NCI-H2107 treated with DMSO at 0.1 percent for 48 hours (cell line): ENCODE results near the gene RPL13A.
"Not testable (repeated sequence)": the region's sequence is repeated elsewhere in the genome, so short reads cannot be mapped to it uniquely, and the experiment has no call there.

Source experiments
- DNase-seq: peaks from one replicate; lab custom pipeline; 2025; ENCODE audit not compliant: unreplicated experiment; lab: John Stamatoyannopoulos, UW

Gene RPL13A

DNA sequence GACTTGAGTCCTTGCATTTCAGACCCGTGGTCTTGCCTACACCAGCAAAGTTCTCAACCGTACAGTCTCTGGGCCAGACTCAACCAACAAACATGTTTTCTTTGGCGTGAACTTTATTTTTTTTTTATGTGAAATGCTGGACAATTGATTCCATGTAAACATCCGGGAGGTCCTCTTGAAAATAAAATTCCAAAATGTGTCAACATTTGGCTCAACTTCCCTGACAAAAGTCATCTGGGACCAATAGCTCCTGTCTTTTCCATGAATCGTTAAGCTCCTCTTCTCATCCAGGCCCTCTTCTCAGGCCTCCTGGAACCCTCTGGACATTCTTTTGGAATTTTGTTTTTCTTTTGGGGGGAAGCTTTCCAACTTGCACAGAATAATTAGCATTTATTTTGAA is 31.6 kb upstream of the RPL13A start:
- DNase-seq, result no peak

DNA sequence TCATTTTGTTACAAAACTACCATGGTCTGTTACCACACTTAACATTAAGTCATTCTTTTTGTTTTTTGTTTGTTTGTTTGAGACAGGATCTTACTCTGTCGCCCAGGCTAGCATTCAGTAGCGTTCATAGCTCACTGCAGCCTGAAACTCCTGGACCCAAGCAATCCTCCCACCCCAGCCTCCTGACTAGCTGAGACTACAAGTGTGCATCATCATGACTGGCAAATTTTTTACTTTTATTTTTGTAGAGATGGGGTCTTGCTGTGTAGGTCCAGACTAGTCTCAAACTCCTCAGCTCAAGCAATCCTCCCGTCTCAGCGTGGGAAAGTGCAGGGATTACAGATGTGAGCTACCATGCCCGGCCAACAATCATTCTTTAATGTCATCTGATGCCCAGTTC is 31.1 kb upstream of the RPL13A start:
- DNase-seq, result no peak

DNA sequence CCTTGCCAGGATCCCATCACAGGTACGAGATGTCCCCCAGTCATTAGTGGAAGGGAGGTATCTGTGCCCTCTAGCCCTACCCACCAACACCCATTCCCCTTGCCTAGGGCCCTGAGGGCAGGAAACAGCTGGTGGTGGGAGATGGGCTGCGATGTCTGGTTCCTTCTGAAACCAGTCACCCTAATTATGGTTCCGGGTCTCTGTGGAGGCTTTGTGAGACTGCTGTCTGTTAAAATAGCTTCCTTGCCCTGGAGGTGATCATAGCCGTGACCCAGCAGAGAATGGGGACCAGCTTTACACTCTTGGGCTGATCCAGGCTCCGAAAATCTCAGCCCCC is 28.9 kb upstream of the RPL13A start:
- no peak for DNase-seq

DNA sequence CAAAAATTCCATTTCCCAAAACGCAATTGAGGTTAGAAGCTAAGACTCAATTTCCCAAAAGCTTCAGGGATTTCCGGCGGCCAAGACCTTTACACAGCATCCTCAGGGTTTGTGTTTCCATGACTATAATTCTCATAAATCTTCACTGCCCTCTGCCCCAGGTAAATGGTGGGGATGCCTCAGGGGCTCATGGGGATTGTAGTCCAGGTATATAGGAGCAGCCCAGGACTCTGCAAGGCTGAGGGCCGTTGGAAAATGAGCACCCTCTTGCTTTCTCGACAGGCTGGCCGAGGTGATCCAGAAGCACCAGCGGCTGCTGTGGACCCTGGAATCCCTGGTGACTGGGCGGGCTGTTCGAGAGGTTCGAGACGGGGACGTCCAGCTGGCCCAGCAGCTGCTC is 28.0 kb upstream of the RPL13A start:
- DNase-seq, result no peak

DNA sequence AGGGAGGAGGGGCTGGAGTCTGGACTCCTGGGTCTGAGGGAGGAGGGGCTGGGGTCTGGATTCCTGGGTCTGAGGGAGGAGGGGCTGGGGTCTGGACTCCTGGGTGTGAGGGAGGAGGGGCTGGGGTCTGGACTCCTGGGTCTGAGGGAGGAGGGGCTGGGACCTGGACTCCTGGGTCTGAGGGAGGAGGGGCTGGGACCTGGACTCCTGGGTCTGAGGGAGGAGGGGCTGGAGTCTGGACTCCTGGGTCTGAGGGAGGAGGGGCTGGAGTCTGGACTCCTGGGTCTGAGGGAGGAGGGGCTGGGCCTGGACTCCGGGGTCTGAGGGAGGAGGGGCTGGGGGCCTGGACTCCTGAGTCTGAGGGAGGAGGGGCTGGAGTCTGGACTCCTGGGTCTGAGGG is 26.3 kb upstream of the RPL13A start:
- not testable (repeated sequence) for DNase-seq

DNA sequence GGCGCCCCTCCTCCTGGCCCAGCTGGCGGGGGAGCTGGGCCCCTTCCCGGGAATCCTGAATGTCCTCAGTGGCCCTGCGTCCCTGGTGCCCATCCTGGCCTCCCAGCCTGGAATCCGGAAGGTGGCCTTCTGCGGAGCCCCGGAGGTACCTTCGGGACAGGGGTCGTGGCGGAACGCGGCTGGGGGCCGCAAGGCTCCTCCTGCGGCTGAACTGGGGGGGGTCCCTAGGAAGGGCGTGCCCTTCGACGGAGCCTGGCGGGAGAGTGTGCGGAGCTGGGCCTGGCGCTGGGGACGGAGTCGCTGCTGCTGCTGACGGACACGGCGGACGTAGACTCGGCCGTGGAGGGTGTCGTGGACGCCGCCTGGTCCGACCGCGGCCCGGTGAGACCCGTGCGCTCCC is 25.8 kb upstream of the RPL13A start:
- DNase-seq, result no peak

DNA sequence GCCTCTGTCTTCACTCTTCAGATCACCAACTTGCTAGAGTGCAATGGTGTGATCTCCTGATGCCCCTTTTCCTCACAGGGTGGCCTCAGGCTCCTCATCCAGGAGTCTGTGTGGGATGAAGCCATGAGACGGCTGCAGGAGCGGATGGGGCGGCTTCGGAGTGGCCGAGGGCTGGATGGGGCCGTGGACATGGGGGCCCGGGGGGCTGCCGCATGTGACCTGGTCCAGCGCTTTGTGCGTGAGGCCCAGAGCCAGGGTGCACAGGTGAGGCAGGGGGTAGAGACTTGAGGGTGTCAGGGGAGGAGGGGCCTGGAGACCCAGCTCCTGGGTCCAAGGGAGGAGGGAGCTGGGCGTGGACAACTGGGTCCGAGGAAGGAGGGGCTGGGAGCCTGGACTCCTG is 24.9 kb upstream of the RPL13A start:
- no peak for DNase-seq

DNA sequence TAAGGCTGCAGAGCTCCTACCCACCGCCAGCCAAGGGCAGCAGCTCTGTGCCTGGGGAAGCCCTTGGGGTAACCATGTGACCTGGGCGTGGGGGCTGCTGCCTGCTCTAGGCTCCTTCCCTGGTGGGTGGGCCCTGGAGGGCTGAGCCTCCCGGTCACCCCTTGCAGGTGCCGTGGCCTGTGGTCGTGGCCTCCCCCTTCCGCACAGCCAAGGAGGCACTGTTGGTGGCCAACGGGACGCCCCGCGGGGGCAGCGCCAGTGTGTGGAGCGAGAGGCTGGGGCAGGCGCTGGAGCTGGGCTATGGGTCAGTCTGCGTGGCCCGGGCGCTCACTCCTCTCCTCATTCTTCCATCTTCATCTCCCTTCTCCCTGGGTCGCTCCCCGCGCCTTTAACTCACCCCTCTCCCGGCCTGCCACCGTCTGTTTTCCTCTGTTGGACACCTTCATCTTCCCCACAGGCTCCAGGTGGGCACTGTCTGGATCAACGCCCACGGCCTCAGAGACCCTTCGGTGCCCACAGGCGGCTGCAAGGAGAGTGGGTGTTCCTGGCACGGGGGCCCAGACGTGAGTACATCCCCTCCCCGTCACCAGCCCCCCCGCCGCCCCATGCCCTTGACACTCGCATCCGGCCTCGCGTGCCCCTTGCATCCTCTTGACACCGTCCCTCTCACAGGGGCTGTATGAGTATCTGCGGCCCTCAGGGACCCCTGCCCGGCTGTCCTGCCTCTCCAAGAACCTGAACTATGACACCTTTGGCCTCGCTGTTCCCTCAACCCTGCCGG is 23.3 kb upstream of the RPL13A start:
- DNase-seq, result no peak

DNA sequence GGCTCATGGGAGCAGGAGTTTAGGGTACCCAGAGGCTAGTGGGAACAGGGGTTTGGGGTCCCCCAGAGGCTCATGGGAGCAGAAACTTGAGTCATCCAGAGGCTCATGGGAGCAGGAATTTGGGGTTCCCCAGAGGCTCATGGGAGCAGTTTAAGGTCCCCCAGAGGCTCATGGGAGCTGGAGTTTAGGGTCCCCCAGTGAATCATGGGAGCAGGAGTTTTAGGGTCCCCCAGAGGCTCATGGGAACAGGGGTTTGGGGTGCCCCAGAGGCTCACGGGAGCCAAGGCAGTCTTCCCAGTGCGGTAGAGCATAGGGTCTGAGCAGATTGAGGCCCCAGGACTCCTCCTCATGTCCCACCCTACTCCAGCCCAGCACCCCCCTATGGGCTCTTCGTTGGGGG is 22.0 kb upstream of the RPL13A start:
- no peak for DNase-seq

DNA sequence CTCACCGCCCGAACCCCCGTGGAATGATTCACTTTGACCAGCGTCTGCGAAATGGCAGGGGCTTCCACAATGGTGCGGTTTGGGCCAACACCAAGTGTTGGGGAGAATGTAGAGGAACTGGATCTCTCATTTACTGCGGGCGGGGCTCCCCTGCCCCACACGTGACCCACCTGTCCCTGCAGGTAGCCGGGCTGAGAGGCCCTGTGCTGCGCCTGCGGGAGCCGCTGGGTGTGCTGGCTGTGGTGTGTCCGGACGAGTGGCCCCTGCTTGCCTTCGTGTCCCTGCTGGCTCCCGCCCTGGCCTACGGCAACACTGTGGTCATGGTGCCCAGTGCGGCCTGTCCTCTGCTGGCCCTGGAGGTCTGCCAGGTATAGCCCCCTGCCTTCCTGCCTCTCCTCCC is 19.2 kb upstream of the RPL13A start:
- DNase-seq, result no peak

DNA sequence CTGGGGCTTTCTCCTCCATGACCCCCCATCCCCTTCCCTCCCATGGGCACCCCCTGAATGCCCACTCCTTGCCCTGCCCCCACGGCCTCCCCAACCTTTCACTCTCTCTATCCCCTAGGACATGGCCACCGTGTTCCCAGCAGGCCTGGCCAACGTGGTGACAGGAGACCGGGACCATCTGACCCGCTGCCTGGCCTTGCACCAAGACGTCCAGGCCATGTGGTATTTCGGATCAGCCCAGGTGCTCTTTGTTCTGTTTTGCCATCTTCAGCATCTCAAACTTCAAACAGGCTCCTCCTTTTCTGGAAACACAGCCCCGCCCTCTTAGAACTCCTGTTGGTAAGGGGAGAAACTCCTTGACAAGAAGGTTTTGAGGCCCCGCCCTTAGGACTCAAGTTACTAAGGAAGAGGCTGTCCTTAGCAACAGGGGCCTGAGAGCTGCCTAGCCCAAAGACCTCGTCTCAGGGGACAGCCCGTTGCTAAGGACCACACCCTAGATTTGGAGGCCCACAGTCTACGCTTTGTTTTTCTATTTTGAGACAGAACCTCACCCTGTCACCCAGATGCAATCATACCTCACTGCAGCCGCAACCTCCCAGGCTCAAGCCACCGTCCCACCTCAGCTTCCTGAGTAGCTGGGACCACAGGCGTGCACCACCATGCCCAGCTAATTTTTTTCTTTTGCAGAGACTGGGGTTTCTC is 18.5 kb upstream of the RPL13A start:
- DNase-seq, result peak; percentile 18

DNA sequence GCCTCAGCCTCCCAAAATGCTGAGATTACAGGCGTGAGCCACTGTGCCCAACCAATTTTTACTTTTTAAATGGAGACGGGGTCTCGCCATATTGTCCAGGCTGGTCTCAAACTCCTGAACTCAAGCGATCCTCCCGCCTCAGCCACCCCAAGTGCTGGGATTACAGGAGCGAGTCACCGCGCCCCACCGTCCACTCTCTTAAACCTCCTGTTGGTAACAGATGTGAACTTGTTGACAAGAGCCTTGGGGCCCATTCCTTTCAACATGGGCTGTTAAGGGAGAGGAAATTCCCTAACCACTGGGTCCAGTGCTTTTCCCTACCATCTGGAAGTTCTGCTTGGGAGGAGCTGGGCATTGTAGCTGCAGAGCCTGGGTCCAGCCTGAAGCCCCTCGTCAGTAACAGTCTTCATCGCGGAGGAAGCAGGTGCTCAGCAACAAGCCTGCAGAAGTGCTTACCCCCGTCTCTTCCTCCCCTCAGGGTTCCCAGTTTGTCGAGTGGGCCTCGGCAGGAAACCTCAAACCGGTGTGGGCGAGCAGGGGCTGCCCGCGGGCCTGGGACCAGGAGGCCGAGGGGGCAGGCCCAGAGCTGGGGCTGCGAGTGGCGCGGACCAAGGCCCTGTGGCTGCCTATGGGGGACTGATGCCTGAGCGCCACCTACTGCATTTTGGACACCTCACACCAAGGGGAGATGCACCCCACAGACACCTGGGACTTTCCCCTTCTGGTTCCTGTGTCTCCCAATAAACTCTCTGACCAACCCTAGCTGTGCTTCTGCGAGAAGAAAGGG is 17.4 kb upstream of the RPL13A start:
- DNase-seq, result no peak

DNA sequence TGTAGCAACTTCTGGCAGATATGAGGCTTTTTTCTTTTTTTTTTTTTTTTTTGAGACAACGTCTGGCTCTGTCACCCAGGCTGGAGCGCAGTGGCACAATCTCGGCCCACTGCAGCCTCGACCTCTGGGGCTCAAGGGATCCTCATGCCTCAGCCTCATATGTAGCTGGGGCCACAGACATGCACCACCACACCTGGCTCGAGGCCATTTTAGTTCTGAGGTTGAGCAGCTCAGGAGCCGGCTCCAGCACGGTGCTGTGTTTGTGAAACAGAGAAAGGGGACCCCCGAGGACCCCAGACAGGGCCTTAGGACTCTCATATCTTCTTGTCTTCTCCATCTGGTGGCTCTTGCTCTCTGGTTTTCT is 16.8 kb upstream of the RPL13A start:
- no peak for DNase-seq

DNA sequence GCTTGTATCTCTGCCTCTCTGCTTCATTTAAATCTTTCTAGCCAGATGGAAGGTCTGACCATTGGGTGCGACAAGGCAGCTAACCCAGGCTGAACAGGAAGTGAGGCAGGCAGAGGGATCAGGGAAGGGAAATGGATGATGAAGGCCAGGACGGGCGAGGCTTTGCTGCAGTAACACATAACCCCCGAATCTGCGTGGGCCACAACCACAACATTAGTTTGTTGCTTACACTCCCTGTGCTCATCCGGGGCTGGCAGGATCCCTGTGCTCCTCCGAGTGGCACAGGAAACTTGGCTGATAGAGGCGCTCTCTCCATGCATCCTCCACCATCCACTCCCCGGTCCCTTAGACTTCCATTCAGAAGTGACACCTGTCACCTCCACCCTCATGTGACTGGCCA is 14.5 kb upstream of the RPL13A start:
- no peak for DNase-seq

DNA sequence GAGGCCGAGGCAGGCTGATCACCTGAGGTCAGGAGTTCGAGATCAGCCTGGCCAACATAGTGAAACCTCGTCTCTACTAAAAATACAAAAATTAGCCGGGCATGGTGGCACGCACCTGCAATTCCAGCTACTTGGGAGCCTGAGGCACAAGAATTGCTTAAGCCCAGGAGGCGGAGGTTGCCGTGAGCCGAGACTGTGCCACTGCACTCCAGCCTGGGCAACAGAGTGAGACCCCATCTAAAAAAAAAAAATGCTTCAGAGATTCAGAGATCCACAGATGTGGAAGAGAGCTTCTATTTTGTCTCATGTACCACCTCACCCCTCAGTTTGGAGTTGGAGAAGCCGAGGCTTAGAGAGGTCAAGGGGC is 13.9 kb upstream of the RPL13A start:
- DNase-seq, result not testable (repeated sequence)

DNA sequence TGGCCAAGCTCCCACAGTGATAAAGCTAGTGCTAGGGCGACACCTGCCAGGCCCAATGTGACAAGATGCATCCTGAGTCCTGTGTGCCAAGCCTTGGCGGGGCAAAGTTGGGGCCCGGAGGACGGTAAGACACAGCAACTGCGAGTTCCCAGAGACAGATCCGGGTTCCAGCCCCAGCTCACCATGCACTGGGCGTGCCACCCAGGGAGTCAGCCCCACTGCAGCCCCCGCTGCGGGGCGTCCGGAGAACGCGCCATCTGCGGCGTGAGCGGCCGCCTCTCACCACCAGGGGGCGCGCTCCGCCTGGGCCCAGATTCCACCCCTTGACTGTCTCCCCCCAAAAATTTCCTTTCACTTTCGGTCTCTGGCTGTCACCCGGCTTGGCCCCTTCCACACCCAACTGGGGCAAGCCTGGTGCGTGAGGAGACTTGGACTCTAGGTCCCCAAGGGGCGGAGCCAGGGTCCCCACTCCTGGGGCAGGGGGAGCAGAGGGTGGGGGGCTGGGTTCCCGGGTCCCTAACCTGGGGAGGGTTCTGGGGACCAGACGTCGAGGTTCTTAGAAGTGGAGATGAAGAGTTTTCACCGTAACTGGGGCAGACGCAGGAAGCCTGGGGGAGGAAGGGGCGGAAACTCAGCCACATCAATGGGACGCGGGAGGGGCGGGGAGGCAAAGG is 13.4 kb upstream of the RPL13A start, which contains the start of gene FLT3LG:
FLT3LG (plus strand) TSS at position 348 of the 674 bp plus-strand sequence. CDS start 425 bp downstream, outside the sequence.
- DNase-seq, result peak; percentile 82

DNA sequence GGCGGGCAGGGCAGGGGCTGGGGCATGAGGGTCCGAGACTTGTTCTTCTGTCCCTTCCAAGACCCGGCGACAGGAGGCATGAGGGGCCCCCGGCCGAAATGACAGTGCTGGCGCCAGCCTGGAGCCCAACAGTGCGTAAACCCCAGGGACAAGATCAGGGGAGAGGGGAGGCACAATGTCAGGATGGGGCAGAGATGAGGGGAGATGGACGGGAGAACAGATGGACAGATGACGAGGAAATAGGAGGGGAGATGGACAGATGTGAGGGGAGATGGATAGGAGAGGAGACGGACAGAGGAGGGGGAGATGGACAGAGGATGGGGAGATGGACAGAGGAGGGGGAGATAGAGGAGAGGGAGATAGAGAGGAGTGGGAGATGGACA is 12.9 kb upstream of the RPL13A start:
- no peak for DNase-seq

DNA sequence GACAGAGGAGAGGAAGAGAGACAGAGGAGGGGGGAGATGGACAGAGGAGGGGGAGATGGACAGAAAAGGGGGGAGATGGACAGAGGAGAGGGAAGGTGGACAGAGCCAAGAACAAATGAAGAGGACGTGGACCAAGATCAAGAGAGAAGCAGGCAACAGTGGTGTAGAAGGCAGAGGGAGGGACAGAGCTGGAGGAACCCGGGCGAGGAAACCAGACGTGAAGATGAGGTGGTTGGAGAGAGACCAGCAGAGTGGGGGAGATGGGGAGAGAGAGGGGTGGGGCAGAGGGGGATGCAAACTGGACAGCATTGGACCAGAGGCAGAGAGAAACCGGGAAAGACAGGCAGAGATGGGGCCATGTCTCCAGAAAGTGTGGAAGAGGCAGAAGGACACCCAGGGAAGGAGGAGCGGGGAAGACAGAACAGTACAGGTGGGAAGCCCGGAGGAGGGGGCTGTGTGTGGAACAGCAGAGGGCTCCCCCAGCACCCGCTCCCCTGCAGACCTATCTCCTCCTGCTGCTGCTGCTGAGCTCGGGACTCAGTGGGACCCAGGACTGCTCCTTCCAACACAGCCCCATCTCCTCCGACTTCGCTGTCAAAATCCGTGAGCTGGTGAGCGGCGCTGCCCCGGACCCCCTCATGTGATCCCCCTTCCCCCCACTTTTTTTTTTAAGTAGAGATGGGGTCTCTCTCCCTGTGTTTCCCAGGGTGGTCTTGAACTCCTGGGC is 12.1 kb upstream of the RPL13A start:
- DNase-seq, result no peak

DNA sequence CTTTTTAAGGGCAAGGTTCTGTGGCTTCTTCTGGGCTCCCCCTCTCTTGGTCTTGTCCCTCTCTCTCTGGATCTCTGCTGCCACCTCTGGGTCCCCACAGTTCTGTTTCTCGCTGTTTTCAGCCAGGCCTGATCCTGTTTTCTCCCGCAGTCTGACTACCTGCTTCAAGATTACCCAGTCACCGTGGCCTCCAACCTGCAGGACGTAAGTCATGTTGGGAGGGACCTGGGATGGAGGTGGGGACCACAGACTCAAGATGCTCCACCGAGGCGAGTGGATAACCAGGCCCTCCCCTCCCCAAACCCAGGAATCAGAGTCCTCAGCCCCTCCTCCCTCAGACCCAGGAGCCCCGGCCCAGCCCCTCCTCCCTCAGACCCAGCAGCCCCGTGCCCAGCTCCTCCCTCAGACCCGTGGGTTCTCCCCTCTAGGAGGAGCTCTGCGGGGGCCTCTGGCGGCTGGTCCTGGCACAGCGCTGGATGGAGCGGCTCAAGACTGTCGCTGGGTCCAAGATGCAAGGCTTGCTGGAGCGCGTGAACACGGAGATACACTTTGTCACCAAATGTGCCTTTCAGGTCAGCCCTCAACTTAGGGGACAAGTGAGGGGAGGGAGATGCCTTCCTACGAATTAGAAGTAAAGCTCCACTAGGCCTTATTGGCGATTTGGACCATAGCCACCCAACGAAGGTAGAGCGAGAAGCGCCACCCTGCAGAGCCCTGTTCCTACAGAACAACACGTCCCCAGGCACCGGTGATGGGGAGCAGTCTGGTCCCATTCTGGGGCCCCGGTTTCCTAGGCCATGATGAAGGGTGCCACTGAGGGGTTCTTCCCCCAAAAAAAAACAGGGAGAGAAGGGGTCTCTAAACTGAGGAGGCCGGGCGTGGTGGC is 11.2 kb upstream of the RPL13A start:
- no peak for DNase-seq
